PFSK-1 (cell line): Measurements from ENCODE around the gene SFN.

Experiments used
- FOXP2 ChIP-seq: optimal IDR thresholded peaks from 2 replicates; pipeline ENCODE3; 2011; ENCODE audit warnings: borderline replicate concordance, control low read depth, inconsistent platforms; ENCODE audit not compliant: insufficient read depth; ENCODE audit errors: extremely low read length, extremely low read depth
- POLR2AphosphoS5 ChIP-seq: IDR thresholded peaks from 2 replicates; pipeline ENCODE4 v1.6.1; 2012; ENCODE audit warnings: low read depth, mild to moderate bottlenecking, control low read depth, low read length, moderate library complexity
- REST ChIP-seq, 2 experiments: IDR thresholded peaks; 2 replicates each; pipeline versions ENCODE4 v1.6.1 to v1.8.0; 2011 to 2012; ENCODE audit warnings: low read depth in 2 of 2, low read length in 2 of 2, control low read depth in 1 of 2, inconsistent platforms in 1 of 2, mild to moderate bottlenecking in 1 of 2, moderate library complexity in 1 of 2; ENCODE audit not compliant: insufficient read depth in 1 of 2
- SIN3A ChIP-seq: IDR thresholded peaks from 2 replicates; pipeline ENCODE4 v1.6.1; 2012; ENCODE audit warnings: mild to moderate bottlenecking, low read length, moderate library complexity, borderline replicate concordance; ENCODE audit not compliant: insufficient read depth
- TAF1 ChIP-seq: IDR thresholded peaks from 2 replicates; pipeline ENCODE4 v1.6.1; 2012; ENCODE audit warnings: low read length, control low read depth, borderline replicate concordance; ENCODE audit not compliant: insufficient read depth

The SFN gene

DNA sequence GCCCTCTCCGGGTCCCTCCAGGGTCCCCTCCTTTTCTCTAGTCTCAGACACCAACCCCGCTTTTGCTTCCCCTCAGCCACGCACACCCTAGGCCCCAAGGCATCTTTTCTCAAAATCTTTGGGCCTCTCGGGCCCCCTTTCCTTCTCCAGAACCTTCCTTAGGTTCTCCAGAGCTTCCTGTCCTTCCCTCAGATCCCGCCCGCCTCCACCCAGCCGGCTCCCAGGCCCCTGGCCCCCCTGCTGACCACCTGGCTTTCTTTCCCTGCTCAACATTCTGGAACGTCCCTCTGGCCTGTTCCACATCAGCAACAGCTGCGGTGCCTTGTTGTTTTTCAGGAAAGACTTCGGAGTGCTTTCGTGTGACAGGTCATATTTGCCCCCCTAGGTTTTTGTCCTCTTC lies 35.3 kb upstream of the SFN start:
- no peak for TF ChIP-seq POLR2AphosphoS5
- TF ChIP-seq FOXP2: no peak
- no peak for TF ChIP-seq REST (IDR thresholded peaks at IDR 0.05; ENCODE audit: insufficient read depth in 1 of 2, low read depth in 2 of 2, low read length in 2 of 2)
- no peak for TF ChIP-seq SIN3A
- TF ChIP-seq TAF1: no peak

DNA sequence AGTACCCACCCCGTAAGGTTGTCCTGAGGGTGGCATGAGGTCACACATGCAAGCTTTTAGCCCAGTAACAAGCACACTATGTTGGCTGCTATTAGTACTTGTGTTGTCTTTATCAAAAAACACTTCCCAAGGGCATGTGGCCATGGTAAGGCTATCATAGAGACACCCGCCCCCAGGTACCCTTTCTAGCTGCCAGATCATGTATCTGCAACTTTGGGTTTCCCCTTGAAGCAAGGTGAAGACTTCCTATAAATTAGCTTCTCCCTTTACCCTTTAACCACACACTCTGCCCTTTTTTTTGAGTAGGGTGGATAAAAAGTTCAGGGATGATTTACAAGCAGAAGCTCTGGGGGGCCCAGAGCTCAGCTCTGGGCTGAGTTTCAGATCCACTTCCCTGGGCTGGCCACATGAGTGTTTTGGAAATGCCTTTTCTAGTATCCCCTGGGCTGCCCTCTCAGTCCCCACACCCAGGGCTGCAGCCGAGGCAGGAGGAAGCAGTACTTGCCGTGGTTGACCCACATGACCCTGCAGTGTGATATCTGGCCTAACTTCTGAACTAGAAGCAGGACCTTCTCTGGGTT lies 34.4 kb upstream of the SFN start:
- TF ChIP-seq POLR2AphosphoS5 (no peak), FOXP2 (no peak), SIN3A (no peak)

- TF ChIP-seq REST (IDR thresholded peaks at IDR 0.05; ENCODE audit: insufficient read depth in 1 of 2, low read depth in 2 of 2, low read length in 2 of 2) (no peak), POLR2AphosphoS5 (no peak), TAF1 (no peak), FOXP2 (no peak), SIN3A (no peak)
Observed at GRCh38 chr1:26829184-26829911, 33.6 kb upstream of the SFN start.

DNA sequence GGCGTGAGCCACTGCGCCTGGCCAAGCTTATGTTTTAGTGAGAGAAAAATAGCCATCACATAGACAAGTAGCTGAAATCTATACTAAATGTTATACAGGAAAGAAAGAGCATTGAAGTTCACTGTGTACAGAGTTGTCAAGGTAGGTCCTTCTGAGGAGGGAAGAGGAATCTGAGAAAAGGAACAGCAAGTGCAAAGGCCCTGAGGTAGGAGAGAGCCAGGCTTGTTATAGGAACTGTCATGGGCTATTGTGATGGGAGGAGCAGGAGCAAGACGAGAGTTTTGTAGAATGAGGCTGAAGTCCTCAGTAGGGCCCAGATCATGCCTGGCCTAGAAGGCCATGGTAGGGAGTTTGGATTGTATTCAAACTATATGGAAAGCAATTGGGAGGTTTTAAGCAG lies 31.9 kb upstream of the SFN start:
- TF ChIP-seq TAF1: no peak
- no peak for TF ChIP-seq FOXP2
- TF ChIP-seq REST (IDR thresholded peaks at IDR 0.05; ENCODE audit: insufficient read depth in 1 of 2, low read depth in 2 of 2, low read length in 2 of 2): no peak
- no peak for TF ChIP-seq POLR2AphosphoS5
- TF ChIP-seq SIN3A: no peak

- TF ChIP-seq POLR2AphosphoS5 (no peak), REST (IDR thresholded peaks at IDR 0.05; ENCODE audit: insufficient read depth in 1 of 2, low read depth in 2 of 2, low read length in 2 of 2) (no peak), FOXP2 (no peak), SIN3A (no peak)
Observed at GRCh38 chr1:26831546-26832248, 31.3 kb upstream of the SFN start.
